H9 (cell line): ENCODE results near the gene FDX2. TPM values are rescaled to one million over a fixed set of nuclear protein-coding genes. Genes with fewer than 3 reads are reported as not detected.

Source experiments
- DNase-seq: peaks from one replicate; pipeline ENCODE4 v3.0.0-alpha.2; 2017
- H2AFZ ChIP-seq: one replicate; pipeline ENCODE4 v1.6.1; 2013; ENCODE audit warnings: mild to moderate bottlenecking, low read length, control low read depth, moderate library complexity
- H2AK5ac ChIP-seq: 2 replicates; pipeline ENCODE4 v1.6.1; 2013; ENCODE audit warnings: low read length, control low read depth, mixed read lengths; ENCODE audit not compliant: insufficient read length
- H2BK120ac ChIP-seq: one replicate; pipeline ENCODE4 v1.6.1; 2013; ENCODE audit warnings: low read depth, mild to moderate bottlenecking, low read length, control low read depth, inconsistent platforms; ENCODE audit not compliant: poor library complexity, severe bottlenecking
- H2BK12ac ChIP-seq: 2 replicates; pipeline ENCODE4 v1.6.1; 2013; ENCODE audit warnings: low read length, control low read depth, mixed read lengths, low read depth; ENCODE audit not compliant: insufficient read length
- H2BK15ac ChIP-seq: 2 replicates; pipeline ENCODE4 v1.6.1; 2013; ENCODE audit warnings: low read depth, low read length, control low read depth
- H2BK20ac ChIP-seq: one replicate; pipeline ENCODE4 v1.6.1; 2013; ENCODE audit warnings: low read depth, mild to moderate bottlenecking, low read length, control low read depth, inconsistent platforms; ENCODE audit not compliant: poor library complexity, severe bottlenecking
- H2BK5ac ChIP-seq: 2 replicates; pipeline ENCODE4 v1.6.1; 2013; ENCODE audit warnings: low read length, control low read depth, mixed read lengths; ENCODE audit not compliant: insufficient read length
- H3K14ac ChIP-seq: 2 replicates; pipeline ENCODE4 v1.6.1; 2013; ENCODE audit warnings: low read length, control low read depth; ENCODE audit not compliant: insufficient read depth
- H3K18ac ChIP-seq: 2 replicates; pipeline ENCODE4 v1.6.1; 2013; ENCODE audit warnings: low read depth, mild to moderate bottlenecking, mixed read lengths, low read length, control low read depth; ENCODE audit not compliant: insufficient read length
- H3K23ac ChIP-seq: 2 replicates; pipeline ENCODE4 v1.6.1; 2013; ENCODE audit warnings: low read length, control low read depth, mixed read lengths, low read depth; ENCODE audit not compliant: insufficient read length
- H3K23me2 ChIP-seq: 2 replicates; pipeline ENCODE4 v1.6.1; 2013; ENCODE audit warnings: low read depth, mild to moderate bottlenecking, mixed read lengths, low read length, control low read depth; ENCODE audit not compliant: insufficient read length, poor library complexity, severe bottlenecking
- H3K27ac ChIP-seq: 2 replicates; pipeline ENCODE4 v1.5.1; 2013; ENCODE audit warnings: low read length, control low read depth, mixed read lengths, low read depth; ENCODE audit not compliant: insufficient read length
- H3K27me3 ChIP-seq: 2 replicates; pipeline ENCODE4 v1.6.1; 2013; ENCODE audit warnings: low read length, control low read depth, inconsistent platforms; ENCODE audit not compliant: insufficient read depth
- H3K4ac ChIP-seq: 2 replicates; pipeline ENCODE4 v1.6.1; 2013; ENCODE audit warnings: low read depth, mild to moderate bottlenecking, control low read depth, inconsistent platforms, low read length, moderate library complexity
- H3K4me1 ChIP-seq: 2 replicates; pipeline ENCODE4 v1.6.1; 2013; ENCODE audit warnings: low read length, control low read depth, inconsistent platforms; ENCODE audit not compliant: insufficient read depth
- H3K4me2 ChIP-seq: 2 replicates; pipeline ENCODE4 v1.6.1; 2013; ENCODE audit warnings: low read length, control low read depth, mixed read lengths; ENCODE audit not compliant: insufficient read length, insufficient read depth
- H3K56ac ChIP-seq: 2 replicates; pipeline ENCODE4 v1.6.1; 2013; ENCODE audit warnings: low read depth, mild to moderate bottlenecking, mixed read lengths, low read length, control low read depth; ENCODE audit not compliant: insufficient read length
- H3K79me1 ChIP-seq: 2 replicates; pipeline ENCODE4 v1.6.1; 2013; ENCODE audit warnings: low read depth, mild to moderate bottlenecking, moderate library complexity, low read length, control low read depth, inconsistent platforms; ENCODE audit not compliant: insufficient read depth, poor library complexity, severe bottlenecking
- H3K79me2 ChIP-seq: 2 replicates; pipeline ENCODE4 v1.6.1; 2013; ENCODE audit warnings: low read length, control low read depth, inconsistent platforms; ENCODE audit not compliant: insufficient read depth
- H3K9ac ChIP-seq: 2 replicates; pipeline ENCODE4 v1.6.1; 2013; ENCODE audit warnings: low read length, control low read depth, mixed read lengths; ENCODE audit not compliant: insufficient read length; ENCODE audit errors: extremely low read depth
- H3K9me3 ChIP-seq: one replicate; pipeline ENCODE4 v1.6.1; 2013; ENCODE audit warnings: low read depth, low read length, inconsistent platforms; ENCODE audit not compliant: control insufficient read depth
- H3T11ph ChIP-seq: one replicate; pipeline ENCODE4 v1.6.1; 2013; ENCODE audit warnings: mild to moderate bottlenecking, low read length, control low read depth, inconsistent platforms
- H4K20me1 ChIP-seq: one replicate; pipeline ENCODE4 v1.6.1; 2013; ENCODE audit not compliant: control insufficient read depth, insufficient read length, insufficient read depth
- H4K5ac ChIP-seq: 2 replicates; pipeline ENCODE4 v1.6.1; 2013; ENCODE audit warnings: low read depth, mild to moderate bottlenecking, mixed read lengths, low read length, control low read depth; ENCODE audit not compliant: insufficient read length
- H4K8ac ChIP-seq: replicated peaks from 2 replicates; pipeline ENCODE4 v1.6.1; 2013; ENCODE audit warnings: low read length, control low read depth, mixed read lengths, low read depth; ENCODE audit not compliant: insufficient read length
- H4K91ac ChIP-seq: 2 replicates; pipeline ENCODE4 v1.6.1; 2013; ENCODE audit warnings: low read depth, mild to moderate bottlenecking, moderate library complexity, mixed read lengths, low read length, control low read depth; ENCODE audit not compliant: insufficient read length
- H3K27ac Mint-ChIP-seq, 3 experiments: 2 replicates in 2 of 3; 3 replicates in 1 of 3; pipeline ENCODE4 v1.8.0; 2020 to 2021; ENCODE audit warnings: mixed read lengths in 3 of 3, mild to moderate bottlenecking in 1 of 3, moderate library complexity in 1 of 3
- H3K27me3 Mint-ChIP-seq: 2 replicates; pipeline ENCODE4 v1.8.0; 2021; ENCODE audit warnings: low read depth, mild to moderate bottlenecking, moderate library complexity, mixed read lengths
- H3K36me3 Mint-ChIP-seq, 3 experiments: 2 replicates in 2 of 3; 3 replicates in 1 of 3; pipeline ENCODE4 v1.8.0; 2020 to 2021; ENCODE audit warnings: low read depth in 3 of 3, mixed read lengths in 3 of 3; ENCODE audit not compliant: insufficient read depth in 1 of 3
- H3K4me1 Mint-ChIP-seq, 2 experiments: 2 replicates each; pipeline ENCODE4 v1.8.0; 2020; ENCODE audit warnings: mixed read lengths in 2 of 2
- H3K4me3 Mint-ChIP-seq, 2 experiments: 2 replicates in 1 of 2; 3 replicates in 1 of 2; pipeline ENCODE4 v1.8.0; 2020 to 2021; ENCODE audit warnings: mild to moderate bottlenecking in 2 of 2, mixed read lengths in 2 of 2, moderate library complexity in 1 of 2
- H3K9me3 Mint-ChIP-seq, 2 experiments: 2 replicates in 1 of 2; 3 replicates in 1 of 2; pipeline ENCODE4 v1.8.0; 2020; ENCODE audit warnings: mild to moderate bottlenecking in 2 of 2, mixed read lengths in 2 of 2, moderate library complexity in 1 of 2
- CTCF ChIP-seq: fragments of 200-600 bp; sonication (generic); conservative IDR thresholded peaks from 3 replicates; pipeline ENCODE4 v1.8.0; 2021; ENCODE audit warnings: antibody characterized with exemption, mild to moderate bottlenecking
- WGBS: extraction: QIAGEN DNeasy Blood & Tissue Kit; methylation state at CpG from one replicate; pipeline ENCODE4 v1.1.7; 2013; ENCODE audit warnings: missing lambda C conversion rate, low lambda C conversion rate, mixed read lengths; ENCODE audit not compliant: insufficient read length; ENCODE audit errors: extremely low coverage; 5-methylcytosine and 5-hydroxymethylcytosine counted together
- total RNA-seq: library from RNA; stranded (reverse); gene quantifications from 2 replicates; pipeline ENCODE4 v1.2.1, GENCODE V29; 2021

Gene FDX2
- total RNA-seq, 1 experiment from 2014 or later, result 27.7 TPM

DNA sequence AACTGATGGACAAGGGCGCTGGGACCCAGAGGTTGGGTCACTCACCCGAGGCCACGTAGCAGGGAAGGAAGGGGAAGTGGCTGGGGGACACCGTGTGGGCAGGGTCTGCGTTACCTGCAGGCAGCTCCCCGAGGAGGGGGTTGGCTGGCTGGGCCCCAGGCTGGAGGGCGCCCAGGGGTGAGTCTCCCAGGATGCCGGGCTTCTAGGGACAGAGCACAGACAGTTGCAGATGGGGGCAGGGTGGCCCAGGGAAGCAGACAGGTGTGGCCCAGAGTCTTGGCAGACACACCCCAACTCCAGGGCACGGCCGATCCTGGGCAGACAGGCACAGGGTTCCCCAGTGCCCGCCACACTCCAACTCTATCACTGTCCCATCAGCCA, 5.6 kb upstream of the FDX2 start:
- Mint-ChIP-seq H3K27ac (no peak overlapping the region), H3K4me3 (no peak overlapping the region), H3K9me3 (no peaks in the 10 kb centered on the region; a peak in 1 of 5 replicates), H3K36me3 (peaks cover 25 to 69% (median 52%) of the 10 kb centered on the region in 3 experiments), H3K4me1 (peaks cover under 1% of the 10 kb centered on the region in 2 experiments; a peak in 3 of 4 replicates), H3K27me3 (no peaks in the 10 kb centered on the region)
- Histone ChIP-seq H3K9me3 (no peaks in the 10 kb centered on the region), H3K4me1 (no peaks in the 10 kb centered on the region), H3K18ac (no peak overlapping the region), H2BK20ac (no peak overlapping the region), H3K27me3 (no peaks in the 10 kb centered on the region), H3K79me1 (no peaks in the 10 kb centered on the region), H3K9ac (no peak overlapping the region), H4K91ac (no peak overlapping the region), H2BK120ac (no peak overlapping the region), H2BK15ac (no peak overlapping the region), H3T11ph (no peak overlapping the region), H3K4me2 (no peak overlapping the region), H4K5ac (no peak overlapping the region), H2AK5ac (no peak overlapping the region), H3K23me2 (no peaks in the 10 kb centered on the region), H2BK12ac (no peak overlapping the region), H3K27ac (no peak overlapping the region), H3K56ac (no peak overlapping the region), H2BK5ac (no peak overlapping the region), H4K8ac (no peak overlapping the region), H3K14ac (no peak overlapping the region), H2AFZ (no peak overlapping the region), H3K4ac (no peak overlapping the region), H4K20me1 (no peaks in the 10 kb centered on the region), H3K23ac (no peak overlapping the region), H3K79me2 (no peaks in the 10 kb centered on the region)
- DNase-seq, result no peak
- WGBS, result no CpG with 5 or more reads among the region's 11 CpGs
- TF ChIP-seq CTCF, result no peak
